ENCODE results near the gene TMEM120B.
A peak's percentile ranks its signal among the peaks of the same experiment; 100 is the strongest.
"Not testable (repeated sequence)": the region's sequence is repeated elsewhere in the genome, so short reads cannot be mapped to it uniquely, and the experiment has no call there.

The TMEM120B gene

GRCh38 chr12:121749267-121749666, 36.7 kb downstream of the TMEM120B start:
- TF ChIP-seq ZFX (IDR thresholded peaks at IDR 0.05; ENCODE audit: borderline replicate concordance) (no peak), CTCF (IDR thresholded peaks at IDR 0.05) (no peak)
- no peak overlapping the region for H3K27ac ChIP-seq

- TF ChIP-seq ZFX (IDR thresholded peaks at IDR 0.05; ENCODE audit: borderline replicate concordance) = no peak
- no peak for TF ChIP-seq CTCF (IDR thresholded peaks at IDR 0.05)
- no peak overlapping the region for H3K27ac ChIP-seq
Observed at GRCh38 chr12:121750507-121750955, 38.0 kb downstream of the TMEM120B start.

GRCh38 chr12:121751034-121751433, 38.5 kb downstream of the TMEM120B start:
- no peak overlapping the region for H3K27ac ChIP-seq
- TF ChIP-seq ZFX (IDR thresholded peaks at IDR 0.05; ENCODE audit: borderline replicate concordance) (no peak), CTCF (IDR thresholded peaks at IDR 0.05) (no peak)

GRCh38 chr12:121751749-121752351, 39.3 kb downstream of the TMEM120B start:
- H3K27ac ChIP-seq = no peak overlapping the region
- TF ChIP-seq CTCF (IDR thresholded peaks at IDR 0.05) (no peak), ZFX (IDR thresholded peaks at IDR 0.05; ENCODE audit: borderline replicate concordance) (no peak)

- peak overlapping the region; percentile 67 for H3K27ac ChIP-seq
Observed at GRCh38 chr12:121753844-121754264, 41.3 kb downstream of the TMEM120B start.

DNA sequence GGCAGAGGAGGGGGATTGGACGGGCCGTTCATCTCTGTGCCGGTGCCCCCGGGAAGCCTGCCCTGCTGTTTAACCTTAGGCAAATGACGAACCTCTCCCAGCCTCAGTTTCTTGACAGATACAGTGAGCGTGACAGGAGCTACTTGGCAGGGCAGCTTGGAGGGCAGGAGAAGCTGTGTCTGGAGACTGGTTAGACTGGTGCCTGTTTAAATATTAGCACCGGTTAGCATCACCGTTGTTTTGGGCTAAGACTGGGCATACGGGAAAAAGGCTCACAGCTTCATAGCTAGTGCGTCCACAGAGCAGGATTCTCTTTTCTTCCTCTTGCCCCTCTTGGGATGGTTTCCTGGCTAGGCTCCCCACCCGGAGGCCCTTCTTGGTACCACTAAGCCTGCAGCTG, 42.3 kb downstream of the TMEM120B start:
- peak overlapping the region; percentile 67 for H3K27ac ChIP-seq
- no peak for TF ChIP-seq ZFX (IDR thresholded peaks at IDR 0.05; ENCODE audit: borderline replicate concordance)
- no peak for TF ChIP-seq CTCF (IDR thresholded peaks at IDR 0.05)

More at GRCh38 chr12:121753844-121754264, 41.3 kb downstream of the TMEM120B start:
- TF ChIP-seq CTCF (IDR thresholded peaks at IDR 0.05) (no peak), ZFX (IDR thresholded peaks at IDR 0.05; ENCODE audit: borderline replicate concordance) (no peak)

DNA sequence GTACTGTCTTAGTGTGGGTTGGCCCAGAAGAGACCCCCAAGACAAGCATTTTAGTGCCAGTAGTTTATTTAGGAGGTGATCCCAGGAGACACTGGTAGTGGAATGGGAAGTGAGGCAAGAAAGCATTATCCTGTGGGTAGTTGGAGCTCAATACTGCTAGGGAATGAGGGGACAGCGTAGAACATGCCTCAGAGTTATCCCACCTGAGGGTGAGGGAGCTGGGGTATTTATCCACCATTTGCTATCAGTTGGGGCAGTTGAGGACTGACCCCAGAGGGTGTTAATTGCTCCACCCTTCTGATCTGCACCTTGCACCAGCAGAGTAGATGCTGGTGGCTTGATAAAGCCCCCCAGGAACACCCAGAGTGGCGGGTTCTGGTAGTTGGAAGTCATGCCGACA, 43.0 kb downstream of the TMEM120B start:
- peak overlapping the region; percentile 67 for H3K27ac ChIP-seq
- TF ChIP-seq ZFX (IDR thresholded peaks at IDR 0.05; ENCODE audit: borderline replicate concordance) (no peak), CTCF (IDR thresholded peaks at IDR 0.05) (no peak)

- not testable (repeated sequence) for H3K27ac ChIP-seq
Observed at GRCh38 chr12:121758536-121758935, 46.0 kb downstream of the TMEM120B start.

Data from 22Rv1 (cell line).